ENCODE data around the gene CD209.

- no peak for TF ChIP-seq CEBPB (IDR thresholded peaks at IDR 0.05)
- TF ChIP-seq REST (IDR thresholded peaks at IDR 0.05; ENCODE audit: low read depth), result no peak
- no peak for TF ChIP-seq EP300 (IDR thresholded peaks at IDR 0.05; ENCODE audit: borderline replicate concordance)
- no peak for TF ChIP-seq CREB1 (IDR thresholded peaks at IDR 0.05; ENCODE audit: low read depth)
- no peak for TF ChIP-seq EGR1 (IDR thresholded peaks at IDR 0.05)
- TF ChIP-seq RAD21 (IDR thresholded peaks at IDR 0.05; ENCODE audit: low read depth), result no peak
- TF ChIP-seq, protein P1, sequence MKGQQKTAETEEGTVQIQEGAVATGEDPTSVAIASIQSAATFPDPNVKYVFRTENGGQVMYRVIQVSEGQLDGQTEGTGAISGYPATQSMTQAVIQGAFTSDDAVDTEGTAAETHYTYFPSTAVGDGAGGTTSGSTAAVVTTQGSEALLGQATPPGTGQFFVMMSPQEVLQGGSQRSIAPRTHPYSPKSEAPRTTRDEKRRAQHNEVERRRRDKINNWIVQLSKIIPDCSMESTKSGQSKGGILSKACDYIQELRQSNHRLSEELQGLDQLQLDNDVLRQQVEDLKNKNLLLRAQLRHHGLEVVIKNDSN (IDR thresholded peaks at IDR 0.05), result no peak
Observed at GRCh38 chr19:7699417-7700401, 47.6 kb downstream of the CD209 start.

Data from Ishikawa (cell line).